ENCODE measurements around the gene SPTBN4. TPM values are rescaled to one million over a fixed set of nuclear protein-coding genes. Genes with fewer than 3 reads are reported as not detected.
A peak's percentile ranks its signal among the peaks of the same experiment; 100 is the strongest.

Gene SPTBN4
- total and polyA plus RNA-seq, 2 donors (not counting 1 experiment from before 2014, with no cell fraction given) = 0.03 to 0.67 TPM

- 88% methylated on average over 6 of the region's 7 CpGs for WGBS (ENCODE audit: insufficient coverage)
- Histone ChIP-seq H3K4me1 (ENCODE audit: control insufficient read depth in 2 of 2, insufficient read depth in 2 of 2, low read length in 2 of 2) (peaks cover 18 to 19% of the 10 kb centered on the region in 2 donors), H3K27me3 (replicated peaks in 1 of 4; ENCODE audit: control extremely low read depth in 1 of 4, control insufficient read depth in 3 of 4, insufficient read depth in 4 of 4, low read length in 3 of 4) (peaks cover 0 to 49% (median 27%) of the 10 kb centered on the region in 4 experiments), H4K20me1 (ENCODE audit: control insufficient read depth, insufficient read depth, low read length, poor library complexity, severe bottlenecking) (no peaks in the 10 kb centered on the region), H3K27ac (ENCODE audit: low read length in 2 of 2) (no peak overlapping the region), H3K4me2 (replicated peaks; ENCODE audit: low read depth, low read length, poor library complexity, severe bottlenecking) (no peak overlapping the region), H3K79me2 (ENCODE audit: control insufficient read depth, insufficient read depth, low read length) (no peaks in the 10 kb centered on the region), H3K4me3 (ENCODE audit: control extremely low read depth in 1 of 5, extremely low read depth in 1 of 5, insufficient read depth in 1 of 5, low read depth in 2 of 5, low read length in 4 of 5) (no peak overlapping the region), H3K36me3 (replicated peaks in 1 of 2; ENCODE audit: control extremely low read depth in 1 of 2, control insufficient read depth in 1 of 2, extremely low read depth in 1 of 2, insufficient read depth in 2 of 2, low read length in 1 of 2) (no peaks in the 10 kb centered on the region), H2AFZ (ENCODE audit: insufficient read depth, low read depth, low read length, poor library complexity, severe bottlenecking) (no peak overlapping the region), H3K9me3 (ENCODE audit: control extremely low read depth in 1 of 3, control insufficient read depth in 2 of 3, insufficient read depth in 1 of 3, low read length in 2 of 3) (peaks cover 0 to 8% (median 0%) of the 10 kb centered on the region in 3 donors), H3K9ac (ENCODE audit: low read length) (no peak overlapping the region)
- Mint-ChIP-seq H3K27ac (no peak overlapping the region), H3K4me3 (no peak overlapping the region), H3K27me3 (peaks cover 25% of the 10 kb centered on the region), H3K9me3 (ENCODE audit: insufficient read depth) (no peaks in the 10 kb centered on the region), H3K4me1 (peaks cover 11% of the 10 kb centered on the region)
- TF ChIP-seq EZH2 (IDR thresholded peaks at IDR 0.05; ENCODE audit: borderline replicate concordance, insufficient read depth, low read depth, low read length, poor library complexity, severe bottlenecking) (no peak), CTCF (IDR thresholded peaks at IDR 0.05) (no peak)
- intact Hi-C loops (cut with micrococcal nuclease) = no loop called here
- ATAC-seq (ENCODE audit: low read depth) = no peak
- CTCF ChIA-PET = interaction anchor here (0.8 kb wide), 1 partner anchor 15 kb away, joined by 3 read pairs; no protein-coding TSS in a partner anchor
- DNase-seq = no peak
- POLR2A ChIA-PET = no interaction called here
Measured at GRCh38 chr19:40565355-40565754, 98.6 kb downstream of the SPTBN4 start.

DNA sequence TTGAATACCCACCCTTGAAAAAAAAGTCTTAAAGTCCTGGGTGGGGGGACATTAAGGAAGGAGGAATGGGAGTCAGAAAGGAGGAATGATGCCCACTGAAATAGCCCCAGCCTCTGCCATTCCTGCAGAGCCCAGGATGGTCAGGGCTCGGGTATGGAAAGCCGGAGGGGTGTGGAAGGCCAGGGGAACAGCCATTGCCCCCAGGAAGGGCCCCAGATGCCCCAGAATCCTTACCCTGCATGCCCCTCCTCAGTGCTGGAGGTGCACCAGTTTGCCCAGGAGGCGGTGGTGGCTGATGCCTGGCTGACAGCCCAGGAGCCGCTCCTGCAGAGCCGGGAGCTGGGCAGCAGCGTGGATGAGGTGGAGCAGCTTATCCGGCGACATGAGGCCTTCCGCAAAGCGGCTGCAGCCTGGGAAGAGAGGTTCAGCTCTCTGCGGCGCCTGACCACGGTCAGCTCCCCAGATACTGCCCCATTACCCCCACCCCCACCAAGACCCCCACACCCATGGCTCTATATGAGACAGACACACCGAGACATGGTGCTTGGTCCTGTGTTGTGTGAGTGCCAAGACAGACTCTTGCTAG, 99.2 kb downstream of the SPTBN4 start:
- Histone ChIP-seq H3K27me3 (replicated peaks in 1 of 4; ENCODE audit: control extremely low read depth in 1 of 4, control insufficient read depth in 3 of 4, insufficient read depth in 4 of 4, low read length in 3 of 4) (peaks cover 0 to 46% (median 25%) of the 10 kb centered on the region in 4 experiments), H3K79me2 (ENCODE audit: control insufficient read depth, insufficient read depth, low read length) (no peaks in the 10 kb centered on the region), H3K4me3 (ENCODE audit: control extremely low read depth in 1 of 5, extremely low read depth in 1 of 5, insufficient read depth in 1 of 5, low read depth in 2 of 5, low read length in 4 of 5) (no peak overlapping the region), H3K27ac (ENCODE audit: low read length in 2 of 2) (no peak overlapping the region), H3K4me1 (ENCODE audit: control insufficient read depth in 2 of 2, insufficient read depth in 2 of 2, low read length in 2 of 2) (peaks cover 21 to 23% of the 10 kb centered on the region in 2 donors), H2AFZ (ENCODE audit: insufficient read depth, low read depth, low read length, poor library complexity, severe bottlenecking) (no peak overlapping the region), H3K4me2 (replicated peaks; ENCODE audit: low read depth, low read length, poor library complexity, severe bottlenecking) (no peak overlapping the region), H4K20me1 (ENCODE audit: control insufficient read depth, insufficient read depth, low read length, poor library complexity, severe bottlenecking) (no peaks in the 10 kb centered on the region), H3K9me3 (ENCODE audit: control extremely low read depth in 1 of 3, control insufficient read depth in 2 of 3, insufficient read depth in 1 of 3, low read length in 2 of 3) (peaks cover 0 to 8% (median 0%) of the 10 kb centered on the region in 3 donors), H3K9ac (ENCODE audit: low read length) (no peak overlapping the region), H3K36me3 (replicated peaks in 1 of 2; ENCODE audit: control extremely low read depth in 1 of 2, control insufficient read depth in 1 of 2, extremely low read depth in 1 of 2, insufficient read depth in 2 of 2, low read length in 1 of 2) (no peaks in the 10 kb centered on the region)
- peaks cover 20% of the 10 kb centered on the region for H3K27me3 Mint-ChIP-seq
- peaks cover 17% of the 10 kb centered on the region for H3K4me1 Mint-ChIP-seq
- ChIA-PET POLR2A (interaction anchor here (0.6 kb wide), 1 partner anchor 763 kb away, joined by 4 read pairs; no protein-coding TSS in a partner anchor), CTCF (interaction anchor here (1.5 kb wide), 1 partner anchor 69 kb away, joined by 4 read pairs; no protein-coding TSS in a partner anchor)
- H3K9me3 Mint-ChIP-seq (ENCODE audit: insufficient read depth) = no peaks in the 10 kb centered on the region
- ATAC-seq (ENCODE audit: low read depth) (no peak), DNase-seq (no peak)
- H3K4me3 Mint-ChIP-seq = peak overlapping the region; percentile 21
- TF ChIP-seq EZH2 (IDR thresholded peaks at IDR 0.05; ENCODE audit: borderline replicate concordance, insufficient read depth, low read depth, low read length, poor library complexity, severe bottlenecking) (no peak), CTCF (IDR thresholded peaks at IDR 0.05) (no peak)
- 86% methylated on average over 6 of the region's 14 CpGs for WGBS (ENCODE audit: insufficient coverage)
- H3K27ac Mint-ChIP-seq = no peak overlapping the region
- intact Hi-C loops (cut with micrococcal nuclease) = no loop called here

Data from B cell (primary cell).